Transverse colon (tissue), 4 donors: ENCODE data around the gene CDH13. TPM values are rescaled to one million over a fixed set of nuclear protein-coding genes. Genes with fewer than 3 reads are reported as not detected.

ENCODE experiments used
- DNase-seq: peaks from one replicate; pipeline ENCODE4 v3.0.0-alpha.2; 2019
- H3K27ac ChIP-seq, 4 donors: fragments of 200-600 bp; sonication (generic); 2 replicates each; pipeline ENCODE4 v1.5.1; 2016 to 2018; ENCODE audit warnings: inconsistent platforms in 4 of 4
- H3K27me3 ChIP-seq: fragments of 200-600 bp; sonication (generic); 2 replicates; pipeline ENCODE4 v1.5.1; 2017; ENCODE audit warnings: inconsistent platforms
- H3K36me3 ChIP-seq, 4 donors: fragments of 200-600 bp; sonication (generic); 2 replicates each; pipeline ENCODE4 v1.5.1; 2017 to 2019; ENCODE audit warnings: inconsistent platforms in 4 of 4
- H3K4me1 ChIP-seq, 4 donors: fragments of 200-600 bp; sonication (generic); 2 replicates each; pipeline ENCODE4 v1.5.1; 2017 to 2020; ENCODE audit warnings: inconsistent platforms in 4 of 4
- H3K4me3 ChIP-seq, 4 donors: fragments of 200-600 bp; sonication (generic); 1 replicate in 1 of 4; 2 replicates in 3 of 4; pipeline versions ENCODE4 v1.5.1 to v1.6.1; 2017 to 2019; ENCODE audit warnings: inconsistent platforms in 4 of 4
- H3K9me3 ChIP-seq, 2 donors: fragments of 200-600 bp; sonication (generic); 2 replicates each; pipeline ENCODE4 v1.5.1; 2017 to 2019; ENCODE audit warnings: inconsistent platforms in 2 of 2
- CTCF ChIP-seq, 5 experiments: fragments of 200-600 bp in 3 of 5; fragments of 450-650 bp in 2 of 5; sonication (generic) in 3 of 5; IDR thresholded peaks; 1 replicate in 2 of 5; 2 replicates in 3 of 5; pipeline ENCODE4 v1.5.1; 2016 to 2017; ENCODE audit warnings: antibody characterized with exemption in 5 of 5, inconsistent platforms in 3 of 5, mild to moderate bottlenecking in 2 of 5, moderate library complexity in 1 of 5
- EP300 ChIP-seq: sonication (generic); formaldehyde crosslinking; IDR thresholded peaks from one replicate; pipeline ENCODE4 v1.6.1; 2017; ENCODE audit warnings: antibody characterized with exemption, low read depth
- POLR2A ChIP-seq: fragments of 450-650 bp; IDR thresholded peaks from one replicate; pipeline ENCODE4 v1.6.1; 2016; ENCODE audit warnings: antibody characterized with exemption, mild to moderate bottlenecking, moderate library complexity
- POLR2AphosphoS5 ChIP-seq, 3 donors: sonication (generic); formaldehyde crosslinking; IDR thresholded peaks; one replicate each; pipeline ENCODE4 v1.6.1; 2016; ENCODE audit warnings: antibody characterized with exemption in 3 of 3
- WGBS, 2 donors: methylation state at CpG; one replicate each; pipeline ENCODE4 v1.1.5; 2018; ENCODE audit warnings: low coverage in 1 of 2; 5-methylcytosine and 5-hydroxymethylcytosine counted together
- in situ Hi-C, 4 donors: fragments of 200-750 bp; cut with MboI; loops; one replicate each; pipeline versions ENCODE4 v1.15.0 to v1.15.1; 2017; ENCODE audit warnings: low sequenced_read_pairs in 3 of 4, low pct_ligation_motif_present in 1 of 4, low pct_unique_long_range_greater_than_20kb in 1 of 4
- intact Hi-C: fragments of 100-400 bp; cut with DNase I; formaldehyde crosslinking; loops from one replicate; pipeline ENCODE4 v1.15.1; 2023; ENCODE audit warnings: low total_unique reads
- total RNA-seq, 4 donors: library from RNA; depleted of rRNA; stranded (reverse); fragments of >200 nt; gene quantifications; one replicate each; pipeline ENCODE4 v1.1.0, GENCODE V29; 2016

CDH13 gene
- total RNA-seq, 4 donors from 2014 or later, result 3.8 to 28.1 (median 5.8) TPM

- H3K4me3 ChIP-seq, result no peak overlapping the region
- in situ Hi-C loops (no loop called here), intact Hi-C loops (no loop called here)
- TF ChIP-seq CTCF (IDR thresholded peaks at IDR 0.05) (no peak), POLR2A (no peak), EP300 (no peak), POLR2AphosphoS5 (IDR thresholded peaks at IDR 0.05) (no peak)
- H3K4me1 ChIP-seq, result no peaks in the 10 kb centered on the region
- H3K27me3 ChIP-seq, result no peaks in the 10 kb centered on the region
- H3K9me3 ChIP-seq, result no peaks in the 10 kb centered on the region
- DNase-seq, result no peak
- no peaks in the 10 kb centered on the region for H3K36me3 ChIP-seq
- 68% methylated on average over 3 of the region's 3 CpGs for WGBS, 2 donors
- no peak overlapping the region for H3K27ac ChIP-seq
Observed at GRCh38 chr16:83164816-83165215, 538.0 kb downstream of the CDH13 start.

- H3K9me3 ChIP-seq, result no peaks in the 10 kb centered on the region
- no peaks in the 10 kb centered on the region for H3K4me1 ChIP-seq
- H3K27ac ChIP-seq, result no peak overlapping the region
- intact Hi-C loops (no loop called here), in situ Hi-C loops (no loop called here)
- WGBS, 2 donors, result 65 to 73% methylated on average over 3 of the region's 3 CpGs
- DNase-seq, result no peak
- no peaks in the 10 kb centered on the region for H3K36me3 ChIP-seq
- H3K4me3 ChIP-seq, result no peak overlapping the region
- TF ChIP-seq POLR2AphosphoS5 (IDR thresholded peaks at IDR 0.05) (no peak), CTCF (IDR thresholded peaks at IDR 0.05) (no peak), EP300 (no peak), POLR2A (no peak)
- no peaks in the 10 kb centered on the region for H3K27me3 ChIP-seq
Observed at GRCh38 chr16:83171396-83171795, 544.6 kb downstream of the CDH13 start.

- intact Hi-C loops, result no loop called here
- H3K27me3 ChIP-seq, result no peaks in the 10 kb centered on the region
- no peak overlapping the region for H3K4me3 ChIP-seq
- H3K36me3 ChIP-seq, result no peaks in the 10 kb centered on the region
- no peaks in the 10 kb centered on the region for H3K9me3 ChIP-seq
- DNase-seq, result no peak
- in situ Hi-C loops, result no loop called here
- no peak for TF ChIP-seq EP300
- no peak for TF ChIP-seq POLR2AphosphoS5 (IDR thresholded peaks at IDR 0.05)
- TF ChIP-seq POLR2A, result no peak
- TF ChIP-seq CTCF (IDR thresholded peaks at IDR 0.05), result no peak
- H3K4me1 ChIP-seq, result no peaks in the 10 kb centered on the region
- H3K27ac ChIP-seq, result no peak overlapping the region
Observed at GRCh38 chr16:83174671-83175070, 547.9 kb downstream of the CDH13 start.

- intact Hi-C loops, result no loop called here
- no peaks in the 10 kb centered on the region for H3K27me3 ChIP-seq
- no peaks in the 10 kb centered on the region for H3K4me1 ChIP-seq
- 87 to 100% methylated on average over 2 to 4 of the region's 4 CpGs for WGBS, 2 donors
- TF ChIP-seq POLR2AphosphoS5 (IDR thresholded peaks at IDR 0.05) (no peak), EP300 (no peak), CTCF (IDR thresholded peaks at IDR 0.05) (no peak), POLR2A (no peak)
- no peak overlapping the region for H3K4me3 ChIP-seq
- DNase-seq, result no peak
- no peaks in the 10 kb centered on the region for H3K36me3 ChIP-seq
- H3K27ac ChIP-seq, result no peak overlapping the region
- no peaks in the 10 kb centered on the region for H3K9me3 ChIP-seq
- in situ Hi-C loops, result no loop called here
Observed at GRCh38 chr16:83176802-83177201, 550.0 kb downstream of the CDH13 start.
